ENCODE data around the gene LRRC9. TPM values are rescaled to one million over a fixed set of nuclear protein-coding genes. Genes with fewer than 3 reads are reported as not detected.
"Not testable (repeated sequence)": the region's sequence is repeated elsewhere in the genome, so short reads cannot be mapped to it uniquely, and the experiment has no call there.

Gene LRRC9
- total RNA-seq, 2 experiments from 2014 or later: not detected

GRCh38 chr14:60095781-60096450 is 176.0 kb downstream of the LRRC9 start:
- no peak for TF ChIP-seq CTCF (IDR thresholded peaks at IDR 0.05)
- Mint-ChIP-seq H3K27ac (no peak overlapping the region), H3K4me1 (ENCODE audit: low read depth) (peaks cover 40% of the 10 kb centered on the region), H3K27me3 (no peaks in the 10 kb centered on the region), H3K36me3 (ENCODE audit: low read depth) (peaks cover 48% of the 10 kb centered on the region), H3K9me3 (no peaks in the 10 kb centered on the region), H3K4me3 (no peak overlapping the region)
- ChIA-PET POLR2A (interaction anchor here (0.8 to 1.5 kb wide), 3 partner anchors 14 to 153 kb away, joined by 3 to 4 read pairs (median 3); no protein-coding TSS in a partner anchor), CTCF (interaction anchor here (1.1 to 1.5 kb wide), 2 partner anchors 10 to 56 kb away, joined by 3 to 4 read pairs; no protein-coding TSS in a partner anchor)
- intact Hi-C loops (cut with micrococcal nuclease): no loop called here
- no peak for ATAC-seq
- DNase-seq: no peak

- Mint-ChIP-seq H3K4me1 (ENCODE audit: low read depth) (peaks cover 52% of the 10 kb centered on the region), H3K4me3 (no peak overlapping the region), H3K27ac (no peak overlapping the region), H3K27me3 (no peaks in the 10 kb centered on the region), H3K9me3 (no peaks in the 10 kb centered on the region), H3K36me3 (ENCODE audit: low read depth) (peaks cover 46% of the 10 kb centered on the region)
- TF ChIP-seq CTCF (IDR thresholded peaks at IDR 0.05): no peak
- ATAC-seq (no peak), DNase-seq (no peak)
- ChIA-PET CTCF (no interaction called here), POLR2A (no interaction called here)
- intact Hi-C loops (cut with micrococcal nuclease): no loop called here
Measured at GRCh38 chr14:60097974-60098373, 178.0 kb downstream of the LRRC9 start.

- DNase-seq; intact Hi-C loops (cut with micrococcal nuclease); H3K27ac Mint-ChIP-seq; ATAC-seq; POLR2A ChIA-PET; CTCF ChIA-PET; H3K27me3 Mint-ChIP-seq; H3K9me3 Mint-ChIP-seq; H3K4me3 Mint-ChIP-seq: not testable (repeated sequence)
- Mint-ChIP-seq H3K4me1 (ENCODE audit: low read depth) (peaks cover 46% of the 10 kb centered on the region), H3K36me3 (ENCODE audit: low read depth) (peaks cover 44% of the 10 kb centered on the region)
Measured at GRCh38 chr14:60099855-60100254, 179.9 kb downstream of the LRRC9 start.

- Mint-ChIP-seq H3K36me3 (ENCODE audit: low read depth) (peaks cover 38% of the 10 kb centered on the region), H3K4me1 (ENCODE audit: low read depth) (peaks cover 40% of the 10 kb centered on the region), H3K27me3 (no peaks in the 10 kb centered on the region), H3K27ac (no peak overlapping the region), H3K9me3 (peaks cover 2% of the 10 kb centered on the region), H3K4me3 (no peak overlapping the region)
- ChIA-PET POLR2A (no interaction called here), CTCF (interaction anchor here (0.6 to 1.1 kb wide), 2 partner anchors 9 to 82 kb away, joined by 3 read pairs; no protein-coding TSS in a partner anchor)
- TF ChIP-seq CTCF (IDR thresholded peaks at IDR 0.05): no peak
- DNase-seq (no peak), ATAC-seq (no peak)
- intact Hi-C loops (cut with micrococcal nuclease): no loop called here
Measured at GRCh38 chr14:60101786-60102185, 181.8 kb downstream of the LRRC9 start.

GRCh38 chr14:60102389-60102788 is 182.4 kb downstream of the LRRC9 start:
- no peak for TF ChIP-seq CTCF (IDR thresholded peaks at IDR 0.05)
- Mint-ChIP-seq H3K4me3 (no peak overlapping the region), H3K9me3 (peaks cover 2% of the 10 kb centered on the region), H3K4me1 (ENCODE audit: low read depth) (peaks cover 40% of the 10 kb centered on the region), H3K27me3 (no peaks in the 10 kb centered on the region), H3K36me3 (ENCODE audit: low read depth) (peaks cover 33% of the 10 kb centered on the region), H3K27ac (no peak overlapping the region)
- ChIA-PET POLR2A (no interaction called here), CTCF (no interaction called here)
- intact Hi-C loops (cut with micrococcal nuclease): no loop called here
- DNase-seq: no peak
- no peak for ATAC-seq

Data from activated CD8-positive, alpha-beta T cell treated with anti-CD3 and anti-CD28 coated beads for 36 hours (primary cell).